WTC11 (cell line): ENCODE results near the gene SLAMF1. TPM values are rescaled to one million over a fixed set of nuclear protein-coding genes. Genes with fewer than 3 reads are reported as not detected.

Experiments
- ATAC-seq: fragments of 200-7000 bp; cut with Tn5 transposase; 2 replicates; pipeline ENCODE4 v1.10.0; 2021; ENCODE audit warnings: mild to moderate bottlenecking, moderate library complexity
- CTCF ChIA-PET: fragments of 300-600 bp; sonication (Branson Sonifier 250); formaldehyde crosslinking; loops from one replicate; lab custom pipeline; 2021; ENCODE audit warnings: antibody characterized with exemption; lab: Charles Lee
- POLR2A ChIA-PET: fragments of 350-600 bp; sonication (Branson Sonifier 250); formaldehyde crosslinking; loops from one replicate; lab custom pipeline; 2021; ENCODE audit warnings: antibody characterized with exemption; lab: Charles Lee
- DNase-seq: peaks from one replicate; pipeline ENCODE4 v3.0.0; 2021; ENCODE audit warnings: low spot score
- H3K27ac Mint-ChIP-seq: 2 replicates; pipeline ENCODE4 v1.8.0; 2021; ENCODE audit warnings: mixed read lengths
- H3K27me3 Mint-ChIP-seq: 2 replicates; pipeline ENCODE4 v1.8.0; 2021; ENCODE audit warnings: low read depth, mild to moderate bottlenecking, moderate library complexity, mixed read lengths
- H3K36me3 Mint-ChIP-seq: 2 replicates; pipeline ENCODE4 v1.8.0; 2021; ENCODE audit warnings: mixed read lengths
- H3K4me1 Mint-ChIP-seq: 2 replicates; pipeline ENCODE4 v1.8.0; 2022; ENCODE audit warnings: mixed read lengths
- H3K4me3 Mint-ChIP-seq: 2 replicates; pipeline ENCODE4 v1.8.0; 2021; ENCODE audit warnings: mild to moderate bottlenecking, moderate library complexity, mixed read lengths
- H3K9me3 Mint-ChIP-seq: 2 replicates; pipeline ENCODE4 v1.8.0; 2021; ENCODE audit warnings: mixed read lengths
- CDX4 ChIP-seq: fragments of 250-450 bp; sonication (Bioruptor Pico); IDR thresholded peaks from 2 replicates; pipeline ENCODE4 v1.9.0; 2021; ENCODE audit warnings: moderate library complexity, mild to moderate bottlenecking, inconsistent platforms, borderline replicate concordance
- CREM ChIP-seq: sonication (generic); formaldehyde crosslinking; IDR thresholded peaks from 2 replicates; pipeline ENCODE4 v1.8.1; 2022; ENCODE audit warnings: mild to moderate bottlenecking, missing genetic modification reagents, moderate library complexity
- CTCF ChIP-seq: fragments of 200-600 bp; IDR thresholded peaks from 2 replicates; pipeline ENCODE4 v1.8.0; 2022; ENCODE audit warnings: antibody characterized with exemption
- HMGXB4 ChIP-seq: sonication (generic); formaldehyde crosslinking; IDR thresholded peaks from 2 replicates; pipeline ENCODE4 v1.8.1; 2023; ENCODE audit warnings: mild to moderate bottlenecking, moderate library complexity, missing genetic modification reagents
- JAZF1 ChIP-seq: fragments of 250-450 bp; sonication (Bioruptor Pico); IDR thresholded peaks from 2 replicates; pipeline ENCODE4 v1.9.0; 2021; ENCODE audit warnings: moderate library complexity, mild to moderate bottlenecking, inconsistent platforms
- KAT7 ChIP-seq: sonication (generic); formaldehyde crosslinking; IDR thresholded peaks from 2 replicates; pipeline ENCODE4 v1.8.1; 2023; ENCODE audit warnings: missing genetic modification reagents, mild to moderate bottlenecking, borderline replicate concordance
- MYBL2 ChIP-seq: sonication (generic); formaldehyde crosslinking; IDR thresholded peaks from 2 replicates; pipeline ENCODE4 v1.8.1; 2023; ENCODE audit warnings: mild to moderate bottlenecking, moderate library complexity, missing genetic modification reagents
- RORB ChIP-seq: fragments of 250-450 bp; sonication (Bioruptor Pico); IDR thresholded peaks from 2 replicates; pipeline ENCODE4 v1.9.0; 2021; ENCODE audit warnings: mild to moderate bottlenecking
- SOX15 ChIP-seq: fragments of 250-450 bp; sonication (Bioruptor Pico); IDR thresholded peaks from 2 replicates; pipeline ENCODE4 v1.9.0; 2021; ENCODE audit warnings: mild to moderate bottlenecking
- TP53 ChIP-seq: sonication (generic); formaldehyde crosslinking; IDR thresholded peaks from 2 replicates; pipeline ENCODE4 v1.8.1; 2023; ENCODE audit warnings: mild to moderate bottlenecking, missing genetic modification reagents
- USF1 ChIP-seq: sonication (generic); formaldehyde crosslinking; IDR thresholded peaks from 2 replicates; pipeline ENCODE4 v1.8.0; 2022; ENCODE audit warnings: mild to moderate bottlenecking, missing genetic modification reagents
- ZNF121 ChIP-seq: sonication (generic); formaldehyde crosslinking; IDR thresholded peaks from 2 replicates; pipeline ENCODE4 v1.8.0; 2023; ENCODE audit warnings: missing genetic modification reagents
- ZNF138 ChIP-seq: sonication (generic); formaldehyde crosslinking; conservative IDR thresholded peaks from 2 replicates; pipeline ENCODE4 v1.8.1; 2022; ENCODE audit warnings: mild to moderate bottlenecking, moderate library complexity, missing genetic modification reagents
- ZNF232 ChIP-seq: sonication (generic); formaldehyde crosslinking; IDR thresholded peaks from 2 replicates; pipeline ENCODE4 v1.8.0; 2022; ENCODE audit warnings: mild to moderate bottlenecking, missing genetic modification reagents
- ZNF416 ChIP-seq: fragments of 250-450 bp; sonication (Bioruptor Pico); IDR thresholded peaks from 2 replicates; pipeline ENCODE4 v1.9.0; 2021; ENCODE audit warnings: mild to moderate bottlenecking, inconsistent platforms
- ZNF425 ChIP-seq: fragments of 250-450 bp; sonication (Bioruptor Pico); conservative IDR thresholded peaks from 2 replicates; pipeline ENCODE4 v1.9.0; 2021; ENCODE audit warnings: mild to moderate bottlenecking
- total RNA-seq: library from RNA; stranded (reverse); gene quantifications from 3 replicates; pipeline ENCODE4 v1.2.3, GENCODE V29; 2021
- TF ChIP-seq, protein P1 (sequence below): sonication (generic); formaldehyde crosslinking; IDR thresholded peaks from 2 replicates; pipeline ENCODE4 v1.8.0; 2023; ENCODE audit warnings: missing genetic modification reagents, mild to moderate bottlenecking, borderline replicate concordance

SLAMF1 gene
- total RNA-seq, 1 experiment from 2014 or later: 0.15 TPM

DNA sequence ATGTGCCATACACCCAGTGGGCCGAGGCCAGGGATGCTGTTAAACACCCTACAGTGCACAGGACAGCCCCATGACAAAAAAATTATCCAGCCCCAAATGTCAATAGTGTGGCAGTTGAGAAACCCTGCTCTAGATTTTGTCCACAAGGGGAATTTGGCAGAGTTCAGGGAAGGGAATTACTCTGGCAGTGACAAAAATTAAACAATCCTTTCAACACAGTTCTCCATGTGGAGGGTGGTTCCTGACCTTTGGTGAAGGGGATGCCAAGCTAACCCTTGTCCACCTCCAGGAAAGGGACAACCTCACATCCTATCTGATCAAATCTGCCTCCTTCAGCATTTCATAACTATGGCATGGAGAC, 39.2 kb downstream of the SLAMF1 start:
- TF ChIP-seq HMGXB4 (CRISPR knock-in tag) (no peak), TP53 (CRISPR knock-in tag) (no peak), ZNF138 (no peak), CDX4 (CRISPR knock-in tag) (no peak)
- TF ChIP-seq, all 79 proteins: peak for 0
- Mint-ChIP-seq H3K4me3 (no peak overlapping the region), H3K4me1 (peaks cover 53% of the 10 kb centered on the region), H3K27ac (no peak overlapping the region), H3K9me3 (peaks cover 28% of the 10 kb centered on the region), H3K27me3 (no peaks in the 10 kb centered on the region; the same call in 1 of the 2 replicates), H3K36me3 (peaks cover 10% of the 10 kb centered on the region)
- no peak for ATAC-seq
- ChIA-PET POLR2A (no interaction called here), CTCF (interaction anchor here (0.6 to 5.9 kb wide), 16 partner anchors 9 to 179 kb away, joined by 3 to 53 read pairs (median 4); no protein-coding TSS in a partner anchor)
- DNase-seq: no peak

GRCh38 chr1:160607011-160607671, 39.7 kb downstream of the SLAMF1 start:
- peak; percentile 81 for ATAC-seq
- TF ChIP-seq CTCF: peak; percentile 56
- no peak for TF ChIP-seq ZNF121 (CRISPR knock-in tag)
- no peak for TF ChIP-seq KAT7 (CRISPR knock-in tag)
- TF ChIP-seq RORB (CRISPR knock-in tag): no peak
- TF ChIP-seq CREM (CRISPR knock-in tag): no peak
- TF ChIP-seq ZNF425 (CRISPR knock-in tag): no peak
- H3K27ac Mint-ChIP-seq: no peak overlapping the region
- ChIA-PET CTCF (interaction anchor here (0.6 to 5.9 kb wide), 20 partner anchors 9 to 179 kb away, joined by 3 to 53 read pairs (median 3); no protein-coding TSS in a partner anchor), POLR2A (no interaction called here)
- peaks cover 53% of the 10 kb centered on the region for H3K4me1 Mint-ChIP-seq
- H3K27me3 Mint-ChIP-seq: no peaks in the 10 kb centered on the region; the same call in 1 of the 2 replicates
- no peak overlapping the region for H3K4me3 Mint-ChIP-seq
- peak; percentile 45 for DNase-seq
- H3K36me3 Mint-ChIP-seq: peaks cover 13% of the 10 kb centered on the region
- H3K9me3 Mint-ChIP-seq: peaks cover 32% of the 10 kb centered on the region

DNA sequence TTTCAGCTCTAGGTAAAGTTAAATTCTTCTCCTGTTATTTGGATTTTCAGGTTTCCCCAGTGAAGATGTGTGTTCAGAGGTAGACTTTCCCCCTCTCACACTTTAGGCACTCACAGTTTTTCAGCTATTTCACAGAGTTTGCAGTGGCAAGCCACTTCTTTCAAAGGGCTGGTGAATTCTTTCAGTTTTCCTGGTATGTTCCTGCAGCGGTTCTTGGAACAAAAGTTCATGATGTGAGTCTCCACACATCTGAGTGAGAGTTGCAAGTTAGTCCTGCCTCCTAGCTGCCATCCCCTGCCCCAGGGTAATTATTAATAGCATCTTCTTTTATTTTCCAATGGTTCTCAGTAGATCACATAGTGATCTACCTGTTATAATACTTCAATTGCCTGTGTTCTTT, 40.2 kb downstream of the SLAMF1 start:
- Mint-ChIP-seq H3K4me1 (peaks cover 53% of the 10 kb centered on the region), H3K27me3 (no peaks in the 10 kb centered on the region; the same call in 1 of the 2 replicates), H3K4me3 (no peak overlapping the region), H3K9me3 (peaks cover 37% of the 10 kb centered on the region), H3K27ac (no peak overlapping the region), H3K36me3 (peaks cover 18% of the 10 kb centered on the region)
- no peak for DNase-seq
- no peak for ATAC-seq
- CTCF ChIA-PET: interaction anchor here (0.9 to 5.9 kb wide), 16 partner anchors 9 to 245 kb away, joined by 3 to 53 read pairs (median 3); no protein-coding TSS in a partner anchor
- POLR2A ChIA-PET: no interaction called here
- TF ChIP-seq ZNF232 (no peak), USF1 (no peak), MYBL2 (no peak), JAZF1 (CRISPR knock-in tag) (no peak), ZNF425 (CRISPR knock-in tag) (no peak), ZNF416 (CRISPR knock-in tag) (no peak), SOX15 (no peak)
- TF ChIP-seq, protein P1, sequence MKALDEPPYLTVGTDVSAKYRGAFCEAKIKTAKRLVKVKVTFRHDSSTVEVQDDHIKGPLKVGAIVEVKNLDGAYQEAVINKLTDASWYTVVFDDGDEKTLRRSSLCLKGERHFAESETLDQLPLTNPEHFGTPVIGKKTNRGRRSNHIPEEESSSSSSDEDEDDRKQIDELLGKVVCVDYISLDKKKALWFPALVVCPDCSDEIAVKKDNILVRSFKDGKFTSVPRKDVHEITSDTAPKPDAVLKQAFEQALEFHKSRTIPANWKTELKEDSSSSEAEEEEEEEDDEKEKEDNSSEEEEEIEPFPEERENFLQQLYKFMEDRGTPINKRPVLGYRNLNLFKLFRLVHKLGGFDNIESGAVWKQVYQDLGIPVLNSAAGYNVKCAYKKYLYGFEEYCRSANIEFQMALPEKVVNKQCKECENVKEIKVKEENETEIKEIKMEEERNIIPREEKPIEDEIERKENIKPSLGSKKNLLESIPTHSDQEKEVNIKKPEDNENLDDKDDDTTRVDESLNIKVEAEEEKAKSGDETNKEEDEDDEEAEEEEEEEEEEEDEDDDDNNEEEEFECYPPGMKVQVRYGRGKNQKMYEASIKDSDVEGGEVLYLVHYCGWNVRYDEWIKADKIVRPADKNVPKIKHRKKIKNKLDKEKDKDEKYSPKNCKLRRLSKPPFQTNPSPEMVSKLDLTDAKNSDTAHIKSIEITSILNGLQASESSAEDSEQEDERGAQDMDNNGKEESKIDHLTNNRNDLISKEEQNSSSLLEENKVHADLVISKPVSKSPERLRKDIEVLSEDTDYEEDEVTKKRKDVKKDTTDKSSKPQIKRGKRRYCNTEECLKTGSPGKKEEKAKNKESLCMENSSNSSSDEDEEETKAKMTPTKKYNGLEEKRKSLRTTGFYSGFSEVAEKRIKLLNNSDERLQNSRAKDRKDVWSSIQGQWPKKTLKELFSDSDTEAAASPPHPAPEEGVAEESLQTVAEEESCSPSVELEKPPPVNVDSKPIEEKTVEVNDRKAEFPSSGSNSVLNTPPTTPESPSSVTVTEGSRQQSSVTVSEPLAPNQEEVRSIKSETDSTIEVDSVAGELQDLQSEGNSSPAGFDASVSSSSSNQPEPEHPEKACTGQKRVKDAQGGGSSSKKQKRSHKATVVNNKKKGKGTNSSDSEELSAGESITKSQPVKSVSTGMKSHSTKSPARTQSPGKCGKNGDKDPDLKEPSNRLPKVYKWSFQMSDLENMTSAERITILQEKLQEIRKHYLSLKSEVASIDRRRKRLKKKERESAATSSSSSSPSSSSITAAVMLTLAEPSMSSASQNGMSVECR (CRISPR knock-in tag): no peak
